ENCODE results near the gene ATG12.
"Not testable (repeated sequence)": the region's sequence is repeated elsewhere in the genome, so short reads cannot be mapped to it uniquely, and the experiment has no call there.

Gene ATG12

DNA sequence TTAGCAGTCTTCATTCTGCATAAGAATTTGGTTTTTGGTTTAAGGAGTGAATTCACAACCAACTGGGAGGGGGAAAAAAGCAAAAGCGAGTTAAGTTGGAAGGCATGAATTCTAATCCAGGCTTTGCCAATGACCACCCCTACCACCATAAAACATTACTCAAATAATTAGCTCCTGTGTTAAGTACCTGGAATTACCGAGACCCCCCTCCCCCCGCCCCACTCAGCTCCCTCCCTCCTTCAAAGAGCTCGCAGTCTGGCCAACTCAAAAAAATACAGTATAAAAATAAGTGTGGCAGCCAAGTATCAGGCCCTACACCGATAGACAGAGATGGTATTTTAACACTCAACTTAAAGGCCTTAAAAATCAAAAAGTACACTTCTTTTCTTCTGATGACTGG, 492 bp downstream of the ATG12 start:
- no peak for DNase-seq (ENCODE audit: insufficient read length)
- TF ChIP-seq POLR2A (IDR thresholded peaks at IDR 0.05; ENCODE audit: low read depth, low read length) (no peak), TAF1 (IDR thresholded peaks at IDR 0.05; ENCODE audit: borderline replicate concordance, low read depth, low read length) (no peak), POLR2AphosphoS5 (IDR thresholded peaks at IDR 0.05; ENCODE audit: low read depth, low read length) (no peak)
- FAIRE-seq: peak; percentile 76

DNA sequence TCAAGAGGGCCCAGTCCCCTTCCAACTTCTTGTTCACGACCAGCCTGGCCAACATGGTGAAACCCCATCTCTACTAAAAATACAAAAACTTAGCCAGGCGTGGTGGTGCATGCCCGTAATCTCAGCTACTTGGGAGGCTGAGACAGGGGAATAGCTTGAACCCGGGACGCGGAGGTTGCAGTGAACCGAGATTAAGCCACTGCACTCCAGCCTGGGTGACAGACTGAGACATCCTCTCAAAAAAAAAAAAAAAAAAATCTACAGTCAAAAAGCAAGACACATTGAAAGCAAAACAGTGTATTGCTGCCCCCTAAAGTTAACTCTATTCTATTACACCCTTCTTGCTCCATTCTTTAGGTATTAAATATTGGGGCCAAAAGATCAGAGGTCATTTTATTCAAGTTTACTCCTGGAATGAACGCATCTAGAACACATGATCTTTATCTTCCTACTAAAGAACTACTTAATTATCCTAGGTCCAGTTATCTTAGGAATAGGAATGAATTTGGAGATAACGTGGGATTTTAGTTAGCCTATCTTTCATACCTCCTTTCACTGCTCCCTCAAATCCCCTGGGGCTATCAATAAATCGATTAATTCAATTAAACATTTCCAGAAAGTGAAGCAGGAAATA, 2.4 kb downstream of the ATG12 start:
- TF ChIP-seq POLR2AphosphoS5 (IDR thresholded peaks at IDR 0.05; ENCODE audit: low read depth, low read length): no peak
- no peak for TF ChIP-seq POLR2A (IDR thresholded peaks at IDR 0.05; ENCODE audit: low read depth, low read length)
- no peak for TF ChIP-seq TAF1 (IDR thresholded peaks at IDR 0.05; ENCODE audit: borderline replicate concordance, low read depth, low read length)
- no peak for DNase-seq (ENCODE audit: insufficient read length)

GRCh38 chr5:115835481-115835880, 5.9 kb downstream of the ATG12 start:
- DNase-seq (ENCODE audit: insufficient read length): no peak
- TF ChIP-seq POLR2A (IDR thresholded peaks at IDR 0.05; ENCODE audit: low read depth, low read length) (no peak), POLR2AphosphoS5 (IDR thresholded peaks at IDR 0.05; ENCODE audit: low read depth, low read length) (no peak), TAF1 (IDR thresholded peaks at IDR 0.05; ENCODE audit: borderline replicate concordance, low read depth, low read length) (no peak)
- no peak for FAIRE-seq

More for the DNA sequence above, 2.4 kb downstream of the ATG12 start:
- FAIRE-seq: peak; percentile 54

- FAIRE-seq (peak; percentile 42), DNase-seq (ENCODE audit: insufficient read length) (no peak)
- TF ChIP-seq POLR2AphosphoS5 (IDR thresholded peaks at IDR 0.05; ENCODE audit: low read depth, low read length) (no peak), POLR2A (IDR thresholded peaks at IDR 0.05; ENCODE audit: low read depth, low read length) (no peak), TAF1 (IDR thresholded peaks at IDR 0.05; ENCODE audit: borderline replicate concordance, low read depth, low read length) (no peak)
Measured at GRCh38 chr5:115831163-115831768, 10.1 kb downstream of the ATG12 start.

- no peak for FAIRE-seq
- DNase-seq (ENCODE audit: insufficient read length): no peak
- no peak for TF ChIP-seq POLR2A (IDR thresholded peaks at IDR 0.05; ENCODE audit: low read depth, low read length)
- TF ChIP-seq POLR2AphosphoS5 (IDR thresholded peaks at IDR 0.05; ENCODE audit: low read depth, low read length): no peak
- no peak for TF ChIP-seq TAF1 (IDR thresholded peaks at IDR 0.05; ENCODE audit: borderline replicate concordance, low read depth, low read length)
Measured at GRCh38 chr5:115829913-115830312, 11.5 kb downstream of the ATG12 start.

DNA sequence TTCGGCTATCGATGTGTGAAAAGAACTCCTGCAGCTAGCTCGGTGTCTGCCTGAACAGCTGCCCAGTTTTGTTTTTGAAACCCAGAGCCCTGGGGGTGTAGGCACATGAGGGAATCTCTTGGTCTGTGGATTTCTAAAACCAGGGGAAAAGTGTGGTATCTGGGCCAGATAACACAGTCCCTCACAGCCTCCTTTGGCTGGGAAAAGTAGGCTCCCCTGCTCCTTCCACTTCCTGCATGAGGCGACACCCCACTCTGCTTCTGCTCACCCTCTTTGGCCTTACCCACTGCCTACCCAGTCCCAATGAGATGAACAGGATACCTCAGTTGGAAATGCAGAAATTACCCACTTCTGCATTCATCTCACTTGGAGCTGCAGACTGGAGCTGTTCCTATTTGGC, 15.4 kb downstream of the ATG12 start:
- no peak for TF ChIP-seq POLR2AphosphoS5 (IDR thresholded peaks at IDR 0.05; ENCODE audit: low read depth, low read length)
- TF ChIP-seq TAF1 (IDR thresholded peaks at IDR 0.05; ENCODE audit: borderline replicate concordance, low read depth, low read length): no peak
- no peak for TF ChIP-seq POLR2A (IDR thresholded peaks at IDR 0.05; ENCODE audit: low read depth, low read length)
- FAIRE-seq: no peak
- DNase-seq (ENCODE audit: insufficient read length): no peak

DNA sequence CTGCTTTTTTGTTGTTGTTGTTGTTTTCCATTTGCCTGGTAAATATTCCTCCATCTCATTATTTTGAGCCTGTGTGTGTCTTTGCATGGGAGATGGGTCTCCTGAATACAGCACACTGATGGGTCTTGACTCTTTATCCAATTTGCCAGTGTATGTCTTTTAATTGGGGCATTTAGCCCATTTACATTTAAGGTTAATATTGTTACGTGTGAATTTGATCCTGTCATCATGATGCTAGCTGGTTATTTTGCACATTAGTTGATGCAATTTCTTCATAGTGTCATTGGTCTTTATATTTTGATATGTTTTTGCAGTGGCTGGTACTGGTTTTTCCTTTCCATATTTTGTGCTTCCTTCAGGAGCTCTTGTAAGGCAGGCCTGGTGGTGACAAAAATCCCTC, 16.4 kb downstream of the ATG12 start:
- not testable (repeated sequence) for FAIRE-seq; DNase-seq (ENCODE audit: insufficient read length)

- FAIRE-seq (no peak), DNase-seq (ENCODE audit: insufficient read length) (no peak)
- no peak for TF ChIP-seq TAF1 (IDR thresholded peaks at IDR 0.05; ENCODE audit: borderline replicate concordance, low read depth, low read length)
- no peak for TF ChIP-seq POLR2A (IDR thresholded peaks at IDR 0.05; ENCODE audit: low read depth, low read length)
- TF ChIP-seq POLR2AphosphoS5 (IDR thresholded peaks at IDR 0.05; ENCODE audit: low read depth, low read length): no peak
Measured at GRCh38 chr5:115820846-115821245, 20.5 kb downstream of the ATG12 start.

DNA sequence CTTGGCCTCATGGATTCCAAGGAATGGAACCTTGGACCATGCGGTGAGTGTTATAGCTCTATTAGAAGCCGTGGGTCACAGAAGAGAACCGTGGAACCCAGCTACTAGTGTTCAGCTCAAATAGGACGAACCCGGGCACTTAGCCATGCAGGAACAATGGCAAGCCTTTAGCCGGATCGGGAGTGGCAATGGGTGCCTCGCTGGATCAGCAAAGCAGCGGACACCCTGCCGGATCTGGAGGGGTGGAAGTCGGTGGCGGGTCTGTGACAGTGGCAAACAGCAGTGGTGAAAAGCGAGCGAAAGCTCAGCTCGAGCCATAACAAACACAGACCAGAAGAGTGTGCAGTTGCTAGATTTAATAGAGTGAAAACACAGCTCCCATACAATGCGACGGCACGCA, 22.5 kb downstream of the ATG12 start:
- DNase-seq (ENCODE audit: insufficient read length) (no peak), FAIRE-seq (no peak)
- no peak for TF ChIP-seq TAF1 (IDR thresholded peaks at IDR 0.05; ENCODE audit: borderline replicate concordance, low read depth, low read length)
- TF ChIP-seq POLR2A (IDR thresholded peaks at IDR 0.05; ENCODE audit: low read depth, low read length): no peak
- TF ChIP-seq POLR2AphosphoS5 (IDR thresholded peaks at IDR 0.05; ENCODE audit: low read depth, low read length): no peak

DNA sequence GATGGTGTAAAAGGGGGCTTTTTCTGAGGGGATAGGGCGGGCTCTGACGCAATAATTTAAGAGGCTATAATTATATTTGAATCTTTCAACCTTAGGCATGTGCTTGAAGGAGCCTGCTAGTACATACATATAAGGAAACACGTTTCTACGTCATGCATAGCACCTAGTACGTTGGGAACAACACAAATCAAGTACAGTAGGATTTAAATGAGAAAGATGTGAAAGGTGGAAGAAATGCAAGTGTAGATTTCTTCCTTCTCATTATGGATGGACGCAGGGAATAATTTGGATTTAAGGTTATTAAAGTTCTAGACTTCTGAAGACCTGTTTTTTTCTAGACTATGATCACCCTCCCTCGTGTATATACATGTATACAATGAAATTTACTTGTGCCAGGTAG, 24.0 kb downstream of the ATG12 start:
- FAIRE-seq (no peak), DNase-seq (ENCODE audit: insufficient read length) (no peak)
- TF ChIP-seq POLR2AphosphoS5 (IDR thresholded peaks at IDR 0.05; ENCODE audit: low read depth, low read length): no peak
- TF ChIP-seq POLR2A (IDR thresholded peaks at IDR 0.05; ENCODE audit: low read depth, low read length): no peak
- no peak for TF ChIP-seq TAF1 (IDR thresholded peaks at IDR 0.05; ENCODE audit: borderline replicate concordance, low read depth, low read length)

DNA sequence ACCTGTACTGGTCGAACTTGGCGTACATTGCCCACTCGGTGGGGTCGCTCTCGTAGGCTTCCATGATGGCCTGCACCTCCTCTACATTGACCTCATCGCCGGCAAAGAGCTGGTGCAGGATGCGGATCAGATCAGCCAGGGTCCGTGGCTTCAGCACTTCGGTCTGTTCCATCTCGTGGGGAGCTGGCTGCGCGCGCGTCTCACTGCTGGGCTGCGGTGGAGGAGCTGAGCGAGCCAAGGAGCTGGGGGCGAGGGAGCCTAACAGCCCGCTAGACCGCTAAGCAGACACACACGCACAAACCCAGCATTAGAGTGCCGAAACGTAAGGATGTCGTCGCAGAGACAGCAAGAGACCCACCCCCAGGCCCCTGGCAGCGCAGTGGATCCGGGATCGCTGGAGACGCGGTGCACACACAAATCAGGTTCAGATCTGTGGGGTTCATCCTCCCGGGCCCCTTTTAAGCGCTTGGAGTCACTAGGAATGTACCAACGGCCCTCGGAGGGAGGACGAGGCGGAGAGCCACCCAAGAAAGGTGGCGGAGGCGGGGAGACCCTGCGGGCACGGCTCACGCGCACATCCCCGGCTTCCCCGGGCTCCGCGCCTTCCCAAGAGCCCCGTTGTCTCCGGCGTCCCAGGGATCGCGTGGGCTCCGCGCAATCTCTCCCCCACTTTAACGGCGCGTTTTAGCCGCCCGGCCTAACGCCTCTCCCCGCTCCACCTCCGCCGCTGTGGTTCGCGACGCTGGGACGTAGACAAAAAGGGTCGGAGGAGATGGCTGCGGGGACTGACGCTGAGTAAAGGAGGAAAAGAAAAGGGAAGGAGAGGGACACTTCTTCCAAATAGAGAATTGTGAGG, 24.9 kb downstream of the ATG12 start, which contains the start of gene CDO1:
Gene CDO1 (minus strand): TSS at position 434 of the 856 bp plus-strand sequence. CDS start 262 bp downstream, at position 172.
- FAIRE-seq (no peak), DNase-seq (ENCODE audit: insufficient read length) (peak; percentile 23)
- no peak for TF ChIP-seq POLR2A (IDR thresholded peaks at IDR 0.05; ENCODE audit: low read depth, low read length)
- TF ChIP-seq TAF1 (IDR thresholded peaks at IDR 0.05; ENCODE audit: borderline replicate concordance, low read depth, low read length): no peak
- TF ChIP-seq POLR2AphosphoS5 (IDR thresholded peaks at IDR 0.05; ENCODE audit: low read depth, low read length): no peak
